HG02588 (cell line): ENCODE data around the gene IL17C.

ENCODE experiments used
- ATAC-seq: cut with Tn5 transposase; IDR thresholded peaks from one replicate; pipeline ENCODE4 v1.9.1; 2021; ENCODE audit warnings: mild to moderate bottlenecking, moderate library complexity; ENCODE audit not compliant: unreplicated experiment

The IL17C gene

GRCh38 chr16:88638323-88639230 lies at the start of gene IL17C:
Gene IL17C (plus strand): TSS chr16:88638572. CDS start chr16:88638642, 70 bp downstream.
- no peak for ATAC-seq

- no peak for ATAC-seq
Observed at GRCh38 chr16:88588754-88589153, 49.6 kb upstream of the IL17C start.

GRCh38 chr16:88589441-88589840 lies 48.9 kb upstream of the IL17C start:
- ATAC-seq = no peak

- ATAC-seq = peak; percentile 57
Observed at GRCh38 chr16:88591577-88592021, 46.8 kb upstream of the IL17C start.

- ATAC-seq = no peak
Observed at GRCh38 chr16:88593061-88593460, 45.3 kb upstream of the IL17C start.

GRCh38 chr16:88593489-88593888 lies 44.9 kb upstream of the IL17C start:
- no peak for ATAC-seq

GRCh38 chr16:88593910-88594309 lies 44.5 kb upstream of the IL17C start:
- ATAC-seq = no peak

GRCh38 chr16:88595101-88595500 lies 43.3 kb upstream of the IL17C start:
- ATAC-seq = no peak

- ATAC-seq = no peak
Observed at GRCh38 chr16:88595921-88596320, 42.5 kb upstream of the IL17C start.

GRCh38 chr16:88596483-88596882 lies 41.9 kb upstream of the IL17C start:
- no peak for ATAC-seq

GRCh38 chr16:88597856-88598491 lies 40.4 kb upstream of the IL17C start:
- ATAC-seq = no peak

- ATAC-seq = no peak
Observed at GRCh38 chr16:88599092-88599733, 39.2 kb upstream of the IL17C start.

- no peak for ATAC-seq
Observed at GRCh38 chr16:88599825-88600538, 38.4 kb upstream of the IL17C start.

GRCh38 chr16:88600539-88600896 lies 37.9 kb upstream of the IL17C start:
- ATAC-seq = no peak

GRCh38 chr16:88601313-88602036 lies 36.9 kb upstream of the IL17C start:
- ATAC-seq = no peak

- ATAC-seq = no peak
Observed at GRCh38 chr16:88602091-88602490, 36.3 kb upstream of the IL17C start.

- ATAC-seq = no peak
Observed at GRCh38 chr16:88605186-88606147, 32.9 kb upstream of the IL17C start.

- ATAC-seq = no peak
Observed at GRCh38 chr16:88606148-88606757, 32.1 kb upstream of the IL17C start.

- ATAC-seq = no peak
Observed at GRCh38 chr16:88608076-88608475, 30.3 kb upstream of the IL17C start.
